Fibroblast of skin of back (primary cell): ENCODE results near the gene RHOD. TPM values are rescaled to one million over a fixed set of nuclear protein-coding genes. Genes with fewer than 3 reads are reported as not detected.

Source experiments
- DNase-seq: peaks from one replicate; pipeline ENCODE4 v3.0.0-alpha.2; 2013
- polyA plus RNA-seq, 2 experiments: library from polyadenylated mRNA; unstranded; fragments of 120-200 nt; gene quantifications; one replicate each; pipeline ENCODE4 v1.2.1, GENCODE V29; 2013; ENCODE audit not compliant: insufficient read length in 2 of 2

The RHOD gene
- polyA plus RNA-seq (2013, experiment 1 of 2; ENCODE audit: insufficient read length) = 8.8 TPM
- polyA plus RNA-seq (2013, experiment 2 of 2; ENCODE audit: insufficient read length) = 13.3 TPM

GRCh38 chr11:67056267-67057204 is at the start of gene RHOD:
Gene RHOD, plus strand, starts transcription at chr11:67056847. Its CDS starts 56 bp downstream, at chr11:67056903.
- peak; percentile 33 for DNase-seq

- no peak for DNase-seq
These were observed 49.5 kb upstream of the RHOD start for GRCh38 chr11:67007126-67007525.

- no peak for DNase-seq
These were observed 46.2 kb upstream of the RHOD start for GRCh38 chr11:67010296-67010905.

GRCh38 chr11:67013511-67014045 is 43.1 kb upstream of the RHOD start:
- DNase-seq = no peak

- no peak for DNase-seq
These were observed 42.3 kb upstream of the RHOD start for GRCh38 chr11:67014343-67014742.

GRCh38 chr11:67015048-67015447 is 41.6 kb upstream of the RHOD start:
- DNase-seq = no peak

- DNase-seq = no peak
These were observed 40.1 kb upstream of the RHOD start for GRCh38 chr11:67016550-67016949.

- DNase-seq = no peak
These were observed 35.7 kb upstream of the RHOD start for GRCh38 chr11:67020949-67021348.

GRCh38 chr11:67022341-67022933 is 34.2 kb upstream of the RHOD start:
- DNase-seq = peak; percentile 36

- no peak for DNase-seq
These were observed 33.4 kb upstream of the RHOD start, which contains the start of gene SYT12 for GRCh38 chr11:67022961-67023956. Gene SYT12, plus strand, starts transcription at chr11:67023134. Its CDS starts 7,011 bp downstream, at chr11:67030145.

GRCh38 chr11:67023957-67024353 is 32.7 kb upstream of the RHOD start:
- no peak for DNase-seq

GRCh38 chr11:67024410-67024809 is 32.2 kb upstream of the RHOD start:
- peak; percentile 25 for DNase-seq

- DNase-seq = no peak
These were observed 31.7 kb upstream of the RHOD start for GRCh38 chr11:67024966-67025365.

GRCh38 chr11:67025750-67026149 is 30.9 kb upstream of the RHOD start:
- no peak for DNase-seq

- DNase-seq = no peak
These were observed 29.7 kb upstream of the RHOD start for GRCh38 chr11:67026941-67027340.

GRCh38 chr11:67027483-67027930 is 29.1 kb upstream of the RHOD start:
- DNase-seq = no peak

- no peak for DNase-seq
These were observed 28.6 kb upstream of the RHOD start for GRCh38 chr11:67027943-67028542.

GRCh38 chr11:67029146-67029545 is 27.5 kb upstream of the RHOD start:
- DNase-seq = no peak

GRCh38 chr11:67030976-67031375 is 25.7 kb upstream of the RHOD start:
- DNase-seq = no peak

- DNase-seq = peak; percentile 74
These were observed 24.7 kb upstream of the RHOD start for GRCh38 chr11:67031791-67032561.
